Smooth muscle cell (in vitro differentiated cells): ENCODE measurements around the gene PACRG. TPM values are rescaled to one million over a fixed set of nuclear protein-coding genes. Genes with fewer than 3 reads are reported as not detected.
A peak's percentile ranks its signal among the peaks of the same experiment; 100 is the strongest.

ENCODE experiments used
- DNase-seq: peaks from one replicate; lab custom pipeline; 2025; ENCODE audit not compliant: unreplicated experiment; lab: John Stamatoyannopoulos, UW
- H2AFZ ChIP-seq: fragments of 200-600 bp; sonication (generic); 2 replicates; pipeline ENCODE4 v1.6.0; 2016; ENCODE audit warnings: antibody characterized with exemption, low read depth, mild to moderate bottlenecking
- H3F3A ChIP-seq: fragments of 200-600 bp; sonication (generic); 2 replicates; pipeline ENCODE4 v1.6.0; 2017; ENCODE audit warnings: antibody characterized with exemption, low read depth
- H3K27ac ChIP-seq: fragments of 200-600 bp; sonication (generic); 2 replicates; pipeline ENCODE4 v1.5.1; 2016; ENCODE audit warnings: low read depth, mild to moderate bottlenecking
- H3K27me3 ChIP-seq: fragments of 200-600 bp; sonication (generic); 2 replicates; pipeline ENCODE4 v1.6.1; 2016; ENCODE audit warnings: low read depth, mild to moderate bottlenecking
- H3K36me3 ChIP-seq: fragments of 200-600 bp; sonication (generic); 2 replicates; pipeline ENCODE4 v1.5.1; 2016; ENCODE audit warnings: low read depth
- H3K4me1 ChIP-seq: fragments of 200-600 bp; sonication (generic); 2 replicates; pipeline ENCODE4 v1.5.1; 2016; ENCODE audit warnings: low read depth
- H3K4me2 ChIP-seq: fragments of 200-600 bp; sonication (generic); 2 replicates; pipeline ENCODE4 v1.6.0; 2016; ENCODE audit warnings: mild to moderate bottlenecking
- H3K4me3 ChIP-seq: fragments of 200-600 bp; sonication (generic); 2 replicates; pipeline ENCODE4 v1.5.1; 2016; ENCODE audit warnings: mild to moderate bottlenecking
- H3K79me2 ChIP-seq: fragments of 200-600 bp; sonication (generic); 2 replicates; pipeline ENCODE4 v1.6.0; 2016; ENCODE audit warnings: low read depth, mild to moderate bottlenecking
- H3K9ac ChIP-seq: fragments of 200-600 bp; sonication (generic); 2 replicates; pipeline ENCODE4 v1.6.0; 2016; ENCODE audit warnings: low read depth
- H3K9me3 ChIP-seq: fragments of 200-600 bp; sonication (generic); replicated peaks from 2 replicates; pipeline ENCODE4 v1.5.1; 2016; ENCODE audit warnings: low read depth
- H4K20me1 ChIP-seq: fragments of 200-600 bp; sonication (generic); 2 replicates; pipeline ENCODE4 v1.6.0; 2016; ENCODE audit warnings: low read depth
- WGBS: methylation state at CpG from one replicate; pipeline ENCODE4 v1.1.7; 2016; ENCODE audit warnings: low lambda C conversion rate; 5-methylcytosine and 5-hydroxymethylcytosine counted together
- polyA plus RNA-seq: library from polyadenylated mRNA; unstranded; fragments of >200 nt; fragmentation: Nextera tagmentation; extraction: Ambion mirVana; gene quantifications from 2 replicates; pipeline ENCODE4 v1.2.1, GENCODE V29; 2016
- total RNA-seq: library from RNA; depleted of rRNA; stranded (reverse); fragments of >200 nt; gene quantifications from 2 replicates; pipeline ENCODE4 v1.2.3, GENCODE V29; 2014
- TF ChIP-seq, protein P1 (sequence below): fragments of 200-600 bp; sonication (generic); IDR thresholded peaks from 2 replicates; pipeline ENCODE4 v1.5.1; 2017; ENCODE audit warnings: borderline replicate concordance, mild to moderate bottlenecking, antibody characterized with exemption; ENCODE audit not compliant: insufficient read depth, poor library complexity, severe bottlenecking

The PACRG gene
- total and polyA plus RNA-seq, 2 experiments from 2014 or later = not detected

DNA sequence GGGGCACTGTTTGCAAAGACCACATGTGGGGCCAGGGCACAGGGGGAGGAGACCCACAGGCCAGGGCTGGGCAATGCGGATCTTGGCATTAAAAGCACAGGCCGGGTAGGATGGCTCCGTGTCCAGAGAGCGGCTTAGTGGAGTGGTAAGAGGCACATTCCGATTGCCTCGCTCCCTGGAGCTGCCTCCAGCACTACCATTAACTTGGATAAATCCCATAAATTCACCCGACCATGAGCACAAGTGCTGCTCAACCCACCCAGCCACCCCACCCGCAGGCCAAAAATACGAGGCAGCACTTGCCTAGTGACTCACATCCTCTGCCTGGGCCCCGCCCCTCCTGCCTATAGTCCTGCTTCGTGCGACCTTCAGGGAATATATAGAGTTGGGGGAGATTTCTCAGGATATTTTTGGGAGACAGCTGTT is 619.3 kb downstream of the PACRG start:
- H2AFZ ChIP-seq = no peak overlapping the region
- no peak overlapping the region for H3K9ac ChIP-seq
- H3K79me2 ChIP-seq = no peaks in the 10 kb centered on the region
- H3K27ac ChIP-seq = peak overlapping the region; percentile 39
- no peaks in the 10 kb centered on the region for H3K36me3 ChIP-seq
- no peaks in the 10 kb centered on the region for H3K9me3 ChIP-seq
- peak; percentile 24 for DNase-seq
- no peak overlapping the region for H3K4me3 ChIP-seq
- TF ChIP-seq, protein P1, sequence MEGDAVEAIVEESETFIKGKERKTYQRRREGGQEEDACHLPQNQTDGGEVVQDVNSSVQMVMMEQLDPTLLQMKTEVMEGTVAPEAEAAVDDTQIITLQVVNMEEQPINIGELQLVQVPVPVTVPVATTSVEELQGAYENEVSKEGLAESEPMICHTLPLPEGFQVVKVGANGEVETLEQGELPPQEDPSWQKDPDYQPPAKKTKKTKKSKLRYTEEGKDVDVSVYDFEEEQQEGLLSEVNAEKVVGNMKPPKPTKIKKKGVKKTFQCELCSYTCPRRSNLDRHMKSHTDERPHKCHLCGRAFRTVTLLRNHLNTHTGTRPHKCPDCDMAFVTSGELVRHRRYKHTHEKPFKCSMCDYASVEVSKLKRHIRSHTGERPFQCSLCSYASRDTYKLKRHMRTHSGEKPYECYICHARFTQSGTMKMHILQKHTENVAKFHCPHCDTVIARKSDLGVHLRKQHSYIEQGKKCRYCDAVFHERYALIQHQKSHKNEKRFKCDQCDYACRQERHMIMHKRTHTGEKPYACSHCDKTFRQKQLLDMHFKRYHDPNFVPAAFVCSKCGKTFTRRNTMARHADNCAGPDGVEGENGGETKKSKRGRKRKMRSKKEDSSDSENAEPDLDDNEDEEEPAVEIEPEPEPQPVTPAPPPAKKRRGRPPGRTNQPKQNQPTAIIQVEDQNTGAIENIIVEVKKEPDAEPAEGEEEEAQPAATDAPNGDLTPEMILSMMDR = no peak
- 50% methylated on average over 10 of the region's 12 CpGs for WGBS
- H3K27me3 ChIP-seq = no peaks in the 10 kb centered on the region
- peak overlapping the region; percentile 58 for H3K4me2 ChIP-seq
- H3K4me1 ChIP-seq = peaks cover 12% of the 10 kb centered on the region
- H3F3A ChIP-seq = no peaks in the 10 kb centered on the region
- H4K20me1 ChIP-seq = no peaks in the 10 kb centered on the region

DNA sequence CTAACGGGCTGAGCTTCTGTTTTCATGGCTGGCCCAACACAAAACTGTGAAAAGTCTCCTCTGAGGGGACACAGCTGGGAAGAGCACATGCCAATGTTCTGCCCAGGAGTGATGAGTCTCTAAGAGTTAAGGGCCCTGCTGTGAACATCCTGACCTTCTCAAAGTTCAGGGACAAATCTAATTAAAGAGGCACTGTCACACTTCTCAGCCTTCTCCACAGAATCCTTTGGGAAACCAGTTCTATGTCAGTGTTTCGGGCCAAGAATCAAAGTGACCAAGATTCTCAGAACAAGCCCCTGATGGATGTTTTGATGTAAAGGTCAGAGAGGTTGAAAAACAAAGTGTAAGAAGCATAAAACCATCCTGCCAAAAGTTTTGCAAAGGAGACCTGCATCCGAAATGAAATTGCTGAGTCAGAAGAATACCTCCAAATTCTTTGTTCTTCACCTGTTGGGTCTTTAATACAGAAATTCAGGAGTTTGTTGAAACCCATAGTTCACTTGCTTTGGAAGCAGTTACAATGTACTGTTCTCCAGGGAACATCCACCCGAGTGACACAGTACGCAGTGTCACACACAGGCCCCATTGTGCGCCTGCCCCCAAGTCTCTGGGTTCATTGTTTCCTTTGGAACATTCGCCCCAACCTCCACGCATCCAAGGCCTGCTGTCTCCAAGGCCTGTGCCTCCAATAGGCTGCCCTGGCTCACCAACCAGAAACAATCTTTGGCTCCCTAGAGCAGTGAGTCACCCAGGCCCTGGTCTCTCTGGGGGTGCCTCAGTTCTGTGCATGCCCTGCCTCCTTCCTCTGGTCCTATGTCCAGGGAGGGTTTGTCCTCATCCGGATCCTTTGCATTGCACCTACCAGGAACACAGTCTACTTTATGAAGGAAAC is 621.3 kb downstream of the PACRG start:
- no peaks in the 10 kb centered on the region for H3F3A ChIP-seq

DNA sequence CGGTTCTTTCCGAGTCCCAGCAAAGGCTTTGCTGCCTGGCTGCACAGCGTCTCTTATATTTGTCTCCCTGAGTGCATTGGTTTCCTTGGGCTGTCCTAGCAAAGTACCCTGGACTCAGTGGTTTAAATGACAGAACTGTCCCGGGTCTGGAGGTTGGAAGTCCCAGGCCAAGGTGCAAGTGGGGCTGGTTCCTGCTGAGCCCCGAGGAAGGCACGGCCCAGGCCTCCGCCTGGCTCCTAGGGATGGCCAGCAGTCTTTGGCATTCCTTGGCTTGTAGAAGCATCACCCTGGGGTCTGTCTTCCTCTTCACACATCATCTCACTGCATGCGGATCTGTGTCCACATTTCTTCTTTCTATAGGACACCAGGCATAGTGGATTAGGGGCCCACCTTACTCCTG is 621.9 kb downstream of the PACRG start:
- no peaks in the 10 kb centered on the region for H3K36me3 ChIP-seq
- H3K9me3 ChIP-seq = no peaks in the 10 kb centered on the region
- H3K79me2 ChIP-seq = no peaks in the 10 kb centered on the region
- no peak for DNase-seq
- TF ChIP-seq, protein P1 = no peak
- H3K27ac ChIP-seq = no peak overlapping the region
- H4K20me1 ChIP-seq = no peaks in the 10 kb centered on the region
- no peak overlapping the region for H3K4me2 ChIP-seq
- no peak overlapping the region for H2AFZ ChIP-seq
- H3F3A ChIP-seq = no peaks in the 10 kb centered on the region
- H3K9ac ChIP-seq = no peak overlapping the region
- peaks cover 13% of the 10 kb centered on the region for H3K4me1 ChIP-seq
- WGBS = over 99% methylated on average over 8 of the region's 8 CpGs
- no peaks in the 10 kb centered on the region for H3K27me3 ChIP-seq
- H3K4me3 ChIP-seq = no peak overlapping the region

More for the DNA sequence above, 621.3 kb downstream of the PACRG start:
- Histone ChIP-seq H3K27ac (no peak overlapping the region), H3K79me2 (no peaks in the 10 kb centered on the region), H4K20me1 (no peaks in the 10 kb centered on the region), H3K9ac (no peak overlapping the region), H3K36me3 (no peaks in the 10 kb centered on the region), H3K9me3 (no peaks in the 10 kb centered on the region), H2AFZ (no peak overlapping the region), H3K4me2 (no peak overlapping the region), H3K27me3 (no peaks in the 10 kb centered on the region), H3K4me3 (no peak overlapping the region), H3K4me1 (peaks cover 12% of the 10 kb centered on the region)
- DNase-seq = no peak
- 95% methylated on average over 9 of the region's 9 CpGs for WGBS
- TF ChIP-seq, protein P1 = no peak

DNA sequence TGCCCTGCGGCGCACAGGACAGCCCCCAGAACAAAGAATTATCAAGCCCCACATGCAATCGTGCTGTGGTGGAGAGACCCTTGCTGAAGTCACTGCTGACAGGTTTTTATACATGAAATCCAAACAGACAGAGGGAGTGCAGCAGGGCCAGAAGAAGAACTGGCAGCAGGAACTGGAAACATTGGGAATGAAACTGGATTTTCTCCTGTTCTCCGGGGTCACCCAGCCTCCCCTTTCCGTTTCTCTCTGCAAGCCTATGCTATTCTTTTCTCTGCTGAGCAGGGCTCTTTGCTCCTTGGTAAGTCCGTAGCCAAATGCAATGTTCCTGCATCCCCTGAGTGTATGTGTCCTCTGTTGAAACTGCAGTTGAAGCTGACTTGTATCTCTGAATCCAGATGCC is 623.2 kb downstream of the PACRG start:
- WGBS = 89% methylated on average over 6 of the region's 6 CpGs

More for the DNA sequence above, 623.2 kb downstream of the PACRG start:
- Histone ChIP-seq H3K27ac (no peak overlapping the region), H3F3A (peaks cover 2% of the 10 kb centered on the region), H3K9me3 (no peaks in the 10 kb centered on the region), H3K4me2 (no peak overlapping the region), H3K79me2 (no peaks in the 10 kb centered on the region), H3K36me3 (no peaks in the 10 kb centered on the region), H4K20me1 (no peaks in the 10 kb centered on the region), H3K27me3 (no peaks in the 10 kb centered on the region), H2AFZ (no peak overlapping the region), H3K4me3 (no peak overlapping the region), H3K9ac (no peak overlapping the region), H3K4me1 (peaks cover 21% of the 10 kb centered on the region)
- DNase-seq = no peak
- TF ChIP-seq, protein P1 = no peak
